Body of pancreas (tissue), 4 donors: ENCODE data around the gene OR51A7. TPM values are rescaled to one million over a fixed set of nuclear protein-coding genes. Genes with fewer than 3 reads are reported as not detected.

Source experiments
- ATAC-seq: fragments of 150-250 bp; one replicate; pipeline ENCODE4 v1.9.1; 2016
- DNase-seq, 4 donors: peaks; one replicate each; pipeline ENCODE4 v3.0.0-alpha.2; 2019
- H3K27ac ChIP-seq, 4 donors: fragments of 200-600 bp; sonication (generic); 1 replicate in 3 of 4; 2 replicates in 1 of 4; pipeline versions ENCODE4 v1.5.1 to v1.6.1; 2016 to 2019; ENCODE audit warnings: mild to moderate bottlenecking in 1 of 4, mixed read lengths in 1 of 4, moderate library complexity in 1 of 4
- H3K27me3 ChIP-seq, 2 donors: fragments of 200-600 bp; sonication (generic); one replicate each; pipeline ENCODE4 v1.6.0; 2016; ENCODE audit warnings: mild to moderate bottlenecking in 1 of 2
- H3K36me3 ChIP-seq, 2 donors: fragments of 200-600 bp; sonication (generic); replicated peaks in 1 of 2; 2 replicates each; pipeline ENCODE4 v1.5.1; 2016; ENCODE audit warnings: low read depth in 2 of 2; ENCODE audit not compliant: insufficient read depth in 1 of 2
- H3K4me1 ChIP-seq: fragments of 200-600 bp; sonication (generic); one replicate; pipeline ENCODE4 v1.6.0; 2016
- H3K4me3 ChIP-seq, 2 donors: fragments of 200-600 bp; sonication (generic); 1 replicate in 1 of 2; 2 replicates in 1 of 2; pipeline ENCODE4 v1.5.1; 2016 to 2019
- H3K9me3 ChIP-seq, 3 donors: fragments of 200-600 bp; sonication (generic); 1 replicate in 2 of 3; 2 replicates in 1 of 3; pipeline ENCODE4 v1.5.1; 2016
- CTCF ChIP-seq, 7 experiments: fragments of 450-650 bp in 4 of 7; fragments of 200-600 bp in 3 of 7; sonication (generic) in 3 of 7; IDR thresholded peaks; one replicate each; pipeline ENCODE4 v1.5.1; 2016 to 2019; ENCODE audit warnings: antibody characterized with exemption in 7 of 7
- POLR2A ChIP-seq, 3 donors: fragments of 450-650 bp; IDR thresholded peaks; one replicate each; pipeline ENCODE4 v1.6.1; 2016; ENCODE audit warnings: antibody characterized with exemption in 3 of 3, mild to moderate bottlenecking in 2 of 3
- WGBS, 2 donors: methylation state at CpG; one replicate each; pipeline ENCODE4 v1.1.5; 2017; 5-methylcytosine and 5-hydroxymethylcytosine counted together
- intact Hi-C: fragments of 100-400 bp; cut with DNase I; formaldehyde crosslinking; loops from one replicate; pipeline ENCODE4 v1.15.1; 2023
- total RNA-seq, 2 donors: library from RNA; depleted of rRNA; stranded (reverse); fragments of >200 nt; gene quantifications; one replicate each; pipeline ENCODE4 v1.1.0, GENCODE V29; 2016

Gene OR51A7
- total RNA-seq, 2 donors from 2014 or later: not detected

DNA sequence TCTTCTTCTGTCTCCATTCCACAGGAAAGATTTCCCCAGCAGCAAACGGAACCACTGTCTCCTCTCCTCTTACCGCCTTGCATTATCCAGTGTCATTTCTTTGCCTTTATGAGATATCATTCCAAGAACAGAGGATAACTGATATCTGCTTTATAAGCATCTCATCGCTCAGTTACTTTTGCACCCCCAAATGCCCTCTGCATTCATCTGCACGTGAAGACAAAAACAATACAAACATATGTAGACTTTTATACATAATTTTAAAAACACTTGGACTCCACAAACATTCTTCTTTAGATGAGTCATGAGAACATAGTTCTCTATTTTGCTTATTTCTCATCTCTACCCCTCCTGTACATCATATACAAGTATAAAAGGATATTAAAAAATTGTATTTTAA lies 22.4 kb upstream of the OR51A7 start:
- WGBS, 2 donors: 70 to 85% methylated on average over 4 of the region's 4 CpGs
- no peak for TF ChIP-seq CTCF (IDR thresholded peaks at IDR 0.05)
- no peak for TF ChIP-seq POLR2A (IDR thresholded peaks at IDR 0.05)
- intact Hi-C loops: no loop called here

GRCh38 chr11:4881860-4882500 lies 21.6 kb upstream of the OR51A7 start, which contains the start of gene OR51T1:
Gene OR51T1, plus strand, starts transcription at chr11:4881900. Its CDS starts 0 bp downstream, at chr11:4881900.
- ATAC-seq: no peak
- Histone ChIP-seq H3K27me3 (no peaks in the 10 kb centered on the region), H3K27ac (no peak within 1 kb of the TSS), H3K4me1 (no peaks in the 10 kb centered on the region), H3K9me3 (no peaks in the 10 kb centered on the region), H3K4me3 (no peak within 1 kb of the TSS), H3K36me3 (no peaks in the 10 kb centered on the region)
- TF ChIP-seq POLR2A (IDR thresholded peaks at IDR 0.05): no peak
- TF ChIP-seq CTCF (IDR thresholded peaks at IDR 0.05): no peak
- 69 to 76% methylated on average over 8 of the region's 8 CpGs for WGBS, 2 donors
- intact Hi-C loops: no loop called here
- DNase-seq: no peak

More for the DNA sequence above, 22.4 kb upstream of the OR51A7 start:
- H3K4me3 ChIP-seq: no peak overlapping the region
- ATAC-seq (no peak), DNase-seq (no peak)
- no peaks in the 10 kb centered on the region for H3K27me3 ChIP-seq
- H3K4me1 ChIP-seq: no peaks in the 10 kb centered on the region
- no peak overlapping the region for H3K27ac ChIP-seq
- no peaks in the 10 kb centered on the region for H3K9me3 ChIP-seq
- H3K36me3 ChIP-seq: no peaks in the 10 kb centered on the region

GRCh38 chr11:4882543-4882942 lies 21.0 kb upstream of the OR51A7 start:
- intact Hi-C loops: no loop called here
- no peak for ATAC-seq
- H3K4me3 ChIP-seq: no peak overlapping the region
- H3K4me1 ChIP-seq: no peaks in the 10 kb centered on the region
- no peak overlapping the region for H3K27ac ChIP-seq
- no peak for DNase-seq
- peaks cover 0 to 4% (median 0%) of the 10 kb centered on the region in 3 donors for H3K9me3 ChIP-seq
- no peaks in the 10 kb centered on the region for H3K27me3 ChIP-seq
- 70 to 74% methylated on average over 5 of the region's 5 CpGs for WGBS, 2 donors
- no peak for TF ChIP-seq POLR2A (IDR thresholded peaks at IDR 0.05)
- no peak for TF ChIP-seq CTCF (IDR thresholded peaks at IDR 0.05)
- H3K36me3 ChIP-seq: no peaks in the 10 kb centered on the region

- no peak for TF ChIP-seq CTCF (IDR thresholded peaks at IDR 0.05)
- TF ChIP-seq POLR2A (IDR thresholded peaks at IDR 0.05): no peak
- Histone ChIP-seq H3K27me3 (no peaks in the 10 kb centered on the region), H3K9me3 (peaks cover 0 to 4% (median 0%) of the 10 kb centered on the region in 3 donors), H3K27ac (no peak overlapping the region), H3K4me3 (no peak overlapping the region), H3K36me3 (no peaks in the 10 kb centered on the region), H3K4me1 (no peaks in the 10 kb centered on the region)
- 71 to 73% methylated on average over 3 of the region's 3 CpGs for WGBS, 2 donors
- DNase-seq (no peak), ATAC-seq (no peak)
- intact Hi-C loops: no loop called here
Measured at GRCh38 chr11:4884361-4884760, 19.2 kb upstream of the OR51A7 start.

DNA sequence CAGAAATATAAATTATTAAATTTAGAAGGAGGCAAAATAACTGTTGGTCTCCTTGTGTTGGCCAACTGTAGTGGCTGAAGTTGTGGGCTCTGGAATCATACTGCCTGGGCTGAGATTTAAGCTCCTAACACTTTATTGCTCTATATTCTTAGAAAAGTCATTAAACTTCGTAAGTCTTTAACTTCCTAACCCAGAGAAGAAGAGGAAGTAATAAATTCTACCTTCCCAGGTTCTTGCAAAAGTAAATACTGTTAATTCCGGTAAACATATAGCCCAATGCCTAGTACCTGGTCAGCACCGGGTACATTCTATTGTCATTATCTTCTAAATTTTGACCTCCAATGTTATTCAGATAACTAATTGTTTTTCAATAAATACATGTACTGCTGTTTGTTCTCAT lies 17.4 kb upstream of the OR51A7 start:
- Histone ChIP-seq H3K27me3 (no peaks in the 10 kb centered on the region), H3K4me3 (no peak overlapping the region), H3K36me3 (no peaks in the 10 kb centered on the region), H3K9me3 (peaks cover 0 to 4% (median 0%) of the 10 kb centered on the region in 3 donors), H3K4me1 (no peaks in the 10 kb centered on the region), H3K27ac (no peak overlapping the region)
- 58 to 76% methylated on average over 3 of the region's 3 CpGs for WGBS, 2 donors
- intact Hi-C loops: no loop called here
- TF ChIP-seq POLR2A (IDR thresholded peaks at IDR 0.05): no peak
- no peak for TF ChIP-seq CTCF (IDR thresholded peaks at IDR 0.05)
- DNase-seq: no peak
- ATAC-seq: no peak
